KOPT-K1 (cell line): Measurements from ENCODE around the gene CAT.

Source experiments
- H3K27ac ChIP-seq: fragments of 200-600 bp; sonication (generic); 2 replicates; pipeline ENCODE4 v1.5.1; 2016; ENCODE audit warnings: antibody characterized with exemption, mild to moderate bottlenecking, low read depth, low read length; ENCODE audit not compliant: poor library complexity, severe bottlenecking
- H3K36me3 ChIP-seq: fragments of 200-600 bp; sonication (generic); 2 replicates; pipeline ENCODE4 v1.5.1; 2017; ENCODE audit warnings: antibody characterized with exemption, mild to moderate bottlenecking, low read length, moderate library complexity; ENCODE audit not compliant: insufficient read depth
- H3K9me3 ChIP-seq: fragments of 200-600 bp; sonication (generic); 2 replicates; pipeline ENCODE4 v1.5.1; 2017; ENCODE audit warnings: antibody characterized with exemption, low read length, mild to moderate bottlenecking; ENCODE audit not compliant: insufficient read depth, poor library complexity, severe bottlenecking

Gene CAT

GRCh38 chr11:34510673-34511072, 71.9 kb downstream of the CAT start:
- H3K36me3 ChIP-seq: no peaks in the 10 kb centered on the region

GRCh38 chr11:34512840-34513681, 74.3 kb downstream of the CAT start:
- H3K27ac ChIP-seq: no peak overlapping the region

More at GRCh38 chr11:34510673-34511072, 71.9 kb downstream of the CAT start:
- Histone ChIP-seq H3K9me3 (no peaks in the 10 kb centered on the region), H3K27ac (no peak overlapping the region)

DNA sequence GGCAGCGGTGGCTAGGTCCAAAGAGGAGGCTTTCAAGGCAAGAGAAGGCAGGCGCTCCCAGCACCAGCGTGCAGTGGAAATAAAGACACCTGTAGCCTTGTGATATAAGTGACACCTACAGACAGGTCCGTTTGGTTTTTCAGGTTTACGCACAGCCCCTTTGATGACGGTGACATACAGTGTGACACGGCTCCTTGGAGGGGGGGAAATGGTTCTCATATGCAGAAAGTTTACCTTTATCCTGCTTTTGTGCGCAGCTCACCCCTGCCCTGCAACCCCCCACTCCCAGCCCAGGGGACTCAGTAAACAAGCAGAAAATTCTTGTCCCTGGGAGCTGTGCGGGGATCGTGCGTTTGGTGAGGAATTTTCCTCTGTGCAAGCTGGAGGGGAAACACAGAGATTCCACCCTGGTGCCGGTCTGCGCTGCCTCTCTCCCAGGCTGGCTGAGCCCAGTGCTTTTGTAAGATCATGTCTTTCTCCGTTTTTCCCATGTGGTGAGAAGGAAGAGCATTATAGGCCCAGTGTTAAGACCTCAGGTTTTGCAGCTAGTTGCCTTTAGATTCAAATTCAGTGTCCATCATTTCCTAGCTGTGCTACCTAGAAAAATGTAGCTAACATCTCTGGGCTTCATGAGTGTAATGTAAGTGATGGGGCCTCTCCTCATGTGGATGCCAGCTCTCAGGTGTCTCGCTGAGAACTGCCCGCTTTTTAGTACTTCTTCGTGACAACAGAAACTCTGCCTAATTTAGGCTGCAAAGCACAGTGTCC, 75.1 kb downstream of the CAT start, which contains the start of gene ELF5:
TSS of gene ELF5 (minus strand) at position 113 of the 768 bp plus-strand sequence. CDS start 8,045 bp downstream, outside the sequence.
- no peaks in the 10 kb centered on the region for H3K36me3 ChIP-seq
- no peak within 1 kb of the TSS for H3K27ac ChIP-seq
- H3K9me3 ChIP-seq: no peaks in the 10 kb centered on the region

More at GRCh38 chr11:34512840-34513681, 74.3 kb downstream of the CAT start:
- Histone ChIP-seq H3K36me3 (no peaks in the 10 kb centered on the region), H3K9me3 (no peaks in the 10 kb centered on the region)

- Histone ChIP-seq H3K36me3 (no peaks in the 10 kb centered on the region), H3K27ac (no peak overlapping the region), H3K9me3 (no peaks in the 10 kb centered on the region)
These were observed 75.9 kb downstream of the CAT start for GRCh38 chr11:34514597-34514996.

GRCh38 chr11:34516247-34517040, 77.7 kb downstream of the CAT start:
- no peaks in the 10 kb centered on the region for H3K36me3 ChIP-seq
- H3K27ac ChIP-seq: no peak overlapping the region
- H3K9me3 ChIP-seq: no peaks in the 10 kb centered on the region

DNA sequence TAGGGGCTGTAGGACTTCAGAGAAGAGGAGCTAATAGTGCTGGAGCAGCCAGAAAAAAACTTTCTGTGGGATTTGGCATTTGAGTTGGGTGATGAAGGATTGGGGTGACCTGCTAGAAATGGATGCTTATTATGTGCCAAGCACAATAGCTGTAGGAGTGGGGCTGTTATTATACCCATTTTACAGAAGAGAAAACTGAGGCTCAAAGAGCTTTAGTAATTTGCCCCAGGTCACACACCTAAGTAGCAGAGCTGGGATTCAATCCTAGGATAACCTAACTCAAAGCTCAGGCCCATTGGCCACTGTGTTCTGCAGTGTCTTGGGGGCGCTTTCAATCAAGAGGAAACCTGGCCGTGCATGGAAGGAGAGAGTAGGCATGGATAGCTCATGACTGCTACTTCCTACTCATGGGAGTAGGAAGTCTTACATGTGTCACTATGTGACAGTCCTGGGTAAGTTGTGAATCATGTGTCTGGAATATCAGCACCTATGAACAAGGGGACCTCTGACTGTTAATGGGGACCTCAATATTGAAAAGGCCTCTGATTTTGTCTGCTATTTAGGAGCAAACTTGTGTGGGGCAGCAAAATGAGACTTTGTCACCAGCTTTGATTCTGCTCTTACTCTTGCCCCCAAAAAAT, 81.0 kb downstream of the CAT start:
- no peaks in the 10 kb centered on the region for H3K9me3 ChIP-seq
- H3K36me3 ChIP-seq: no peaks in the 10 kb centered on the region
- no peak overlapping the region for H3K27ac ChIP-seq

- Histone ChIP-seq H3K36me3 (no peaks in the 10 kb centered on the region), H3K27ac (no peak overlapping the region), H3K9me3 (no peaks in the 10 kb centered on the region)
These were observed 82.5 kb downstream of the CAT start for GRCh38 chr11:34521265-34521664.
